HG03060 (cell line): ENCODE measurements around the gene KMT5B.

ENCODE experiments used
- ATAC-seq: cut with Tn5 transposase; IDR thresholded peaks from one replicate; pipeline ENCODE4 v1.9.1; 2021; ENCODE audit warnings: low read depth, moderate number of reproducible peaks; ENCODE audit not compliant: unreplicated experiment

KMT5B gene

GRCh38 chr11:68189082-68189481 lies 24.0 kb downstream of the KMT5B start:
- ATAC-seq, result no peak

- ATAC-seq, result no peak
These were observed 27.0 kb downstream of the KMT5B start for GRCh38 chr11:68186061-68186460.

GRCh38 chr11:68181719-68182451 lies 31.2 kb downstream of the KMT5B start:
- ATAC-seq, result no peak

GRCh38 chr11:68179847-68180246 lies 33.2 kb downstream of the KMT5B start:
- ATAC-seq, result no peak

GRCh38 chr11:68177877-68178276 lies 35.2 kb downstream of the KMT5B start:
- no peak for ATAC-seq

GRCh38 chr11:68173926-68174325 lies 39.2 kb downstream of the KMT5B start:
- no peak for ATAC-seq

GRCh38 chr11:68169442-68169841 lies 43.7 kb downstream of the KMT5B start:
- ATAC-seq, result no peak

- no peak for ATAC-seq
These were observed 44.4 kb downstream of the KMT5B start for GRCh38 chr11:68168694-68169093.

- ATAC-seq, result no peak
These were observed 45.6 kb downstream of the KMT5B start for GRCh38 chr11:68167474-68167873.

- no peak for ATAC-seq
These were observed 46.1 kb downstream of the KMT5B start for GRCh38 chr11:68166969-68167368.

- ATAC-seq, result no peak
These were observed 47.5 kb downstream of the KMT5B start for GRCh38 chr11:68165601-68166000.

- no peak for ATAC-seq
These were observed 48.7 kb downstream of the KMT5B start for GRCh38 chr11:68164437-68164836.

- ATAC-seq, result no peak
These were observed 49.4 kb downstream of the KMT5B start for GRCh38 chr11:68163691-68164090.

GRCh38 chr11:68160100-68160695 lies 52.9 kb downstream of the KMT5B start:
- no peak for ATAC-seq

GRCh38 chr11:68159665-68160064 lies 53.4 kb downstream of the KMT5B start:
- ATAC-seq, result no peak

GRCh38 chr11:68159161-68159560 lies 53.9 kb downstream of the KMT5B start:
- no peak for ATAC-seq

- no peak for ATAC-seq
These were observed 54.5 kb downstream of the KMT5B start for GRCh38 chr11:68158580-68158979.

GRCh38 chr11:68153742-68154141 lies 59.4 kb downstream of the KMT5B start:
- ATAC-seq, result no peak

GRCh38 chr11:68150037-68150436 lies 63.1 kb downstream of the KMT5B start:
- no peak for ATAC-seq

- ATAC-seq, result no peak
These were observed 63.7 kb downstream of the KMT5B start for GRCh38 chr11:68149417-68149816.

- ATAC-seq, result no peak
These were observed 64.2 kb downstream of the KMT5B start for GRCh38 chr11:68148879-68149278.

GRCh38 chr11:68148071-68148805 lies 64.9 kb downstream of the KMT5B start:
- ATAC-seq, result no peak
